ENCODE data around the gene B4GALT6. TPM values are rescaled to one million over a fixed set of nuclear protein-coding genes. Genes with fewer than 3 reads are reported as not detected.

The B4GALT6 gene
- total RNA-seq, 3 donors from 2014 or later (not counting 1 experiment from before 2014, with no cell fraction given): 18.6 to 33.0 (median 20.6) TPM

GRCh38 chr18:31581498-31582197 lies 102.7 kb downstream of the B4GALT6 start:
- Histone ChIP-seq H3K27ac (ENCODE audit: low read length) (no peak overlapping the region), H3K4me3 (ENCODE audit: low read length) (no peak overlapping the region), H3K27me3 (ENCODE audit: control insufficient read depth, insufficient read depth, low read length) (no peaks in the 10 kb centered on the region), H3K4me1 (ENCODE audit: control insufficient read depth, insufficient read depth, low read length) (no peaks in the 10 kb centered on the region), H3K36me3 (ENCODE audit: control insufficient read depth, insufficient read depth, low read length) (no peaks in the 10 kb centered on the region), H3K9me3 (ENCODE audit: control insufficient read depth, insufficient read depth, low read length) (no peaks in the 10 kb centered on the region)
- no peaks in the 10 kb centered on the region for H3K27me3 Mint-ChIP-seq (ENCODE audit: low read depth in 2 of 2)
- no peaks in the 10 kb centered on the region for H3K36me3 Mint-ChIP-seq
- H3K4me1 Mint-ChIP-seq: no peaks in the 10 kb centered on the region
- H3K4me3 Mint-ChIP-seq: no peak overlapping the region
- no peak overlapping the region for H3K27ac Mint-ChIP-seq
- TF ChIP-seq, protein P1, sequence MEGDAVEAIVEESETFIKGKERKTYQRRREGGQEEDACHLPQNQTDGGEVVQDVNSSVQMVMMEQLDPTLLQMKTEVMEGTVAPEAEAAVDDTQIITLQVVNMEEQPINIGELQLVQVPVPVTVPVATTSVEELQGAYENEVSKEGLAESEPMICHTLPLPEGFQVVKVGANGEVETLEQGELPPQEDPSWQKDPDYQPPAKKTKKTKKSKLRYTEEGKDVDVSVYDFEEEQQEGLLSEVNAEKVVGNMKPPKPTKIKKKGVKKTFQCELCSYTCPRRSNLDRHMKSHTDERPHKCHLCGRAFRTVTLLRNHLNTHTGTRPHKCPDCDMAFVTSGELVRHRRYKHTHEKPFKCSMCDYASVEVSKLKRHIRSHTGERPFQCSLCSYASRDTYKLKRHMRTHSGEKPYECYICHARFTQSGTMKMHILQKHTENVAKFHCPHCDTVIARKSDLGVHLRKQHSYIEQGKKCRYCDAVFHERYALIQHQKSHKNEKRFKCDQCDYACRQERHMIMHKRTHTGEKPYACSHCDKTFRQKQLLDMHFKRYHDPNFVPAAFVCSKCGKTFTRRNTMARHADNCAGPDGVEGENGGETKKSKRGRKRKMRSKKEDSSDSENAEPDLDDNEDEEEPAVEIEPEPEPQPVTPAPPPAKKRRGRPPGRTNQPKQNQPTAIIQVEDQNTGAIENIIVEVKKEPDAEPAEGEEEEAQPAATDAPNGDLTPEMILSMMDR (IDR thresholded peaks at IDR 0.05): no peak
- WGBS (ENCODE audit: insufficient coverage): 48% methylated on average over 4 of the region's 4 CpGs
- H3K9me3 Mint-ChIP-seq: no peaks in the 10 kb centered on the region
- ATAC-seq: no peak
- intact Hi-C loops (cut with micrococcal nuclease): no loop called here
- DNase-seq: no peak

DNA sequence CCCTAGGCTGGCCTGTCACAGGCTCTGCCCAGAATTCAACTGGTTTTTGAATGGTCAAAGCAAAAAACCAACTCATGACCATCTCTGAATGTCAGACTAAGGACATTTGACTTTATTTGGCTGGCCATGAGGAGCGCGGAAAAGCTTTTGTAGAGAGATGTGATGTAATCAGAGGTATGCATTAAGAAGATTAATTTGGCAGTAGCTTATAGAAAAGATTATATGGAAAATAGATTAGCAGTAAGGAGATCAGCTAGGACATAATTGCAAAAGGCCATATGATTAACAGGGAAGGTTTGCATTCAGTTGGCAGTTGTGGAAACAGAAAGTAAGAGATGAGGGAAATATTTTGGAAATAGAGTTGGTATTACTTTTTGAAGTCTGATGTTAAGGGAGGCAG lies 105.0 kb downstream of the B4GALT6 start:
- no peaks in the 10 kb centered on the region for H3K27me3 ChIP-seq (ENCODE audit: control insufficient read depth, insufficient read depth, low read length)
- Mint-ChIP-seq H3K27me3 (ENCODE audit: low read depth in 2 of 2) (no peaks in the 10 kb centered on the region), H3K36me3 (no peaks in the 10 kb centered on the region), H3K27ac (no peak overlapping the region), H3K4me1 (no peaks in the 10 kb centered on the region), H3K4me3 (no peak overlapping the region), H3K9me3 (no peaks in the 10 kb centered on the region)
- H3K36me3 ChIP-seq (ENCODE audit: control insufficient read depth, insufficient read depth, low read length): no peaks in the 10 kb centered on the region
- DNase-seq (no peak), ATAC-seq (no peak)
- H3K4me3 ChIP-seq (ENCODE audit: low read length): no peak overlapping the region
- H3K4me1 ChIP-seq (ENCODE audit: control insufficient read depth, insufficient read depth, low read length): no peaks in the 10 kb centered on the region
- intact Hi-C loops (cut with micrococcal nuclease): no loop called here
- TF ChIP-seq, protein P1 (IDR thresholded peaks at IDR 0.05): no peak
- 100% methylated on average over 2 of the region's 2 CpGs for WGBS (ENCODE audit: insufficient coverage)
- no peak overlapping the region for H3K27ac ChIP-seq (ENCODE audit: low read length)
- no peaks in the 10 kb centered on the region for H3K9me3 ChIP-seq (ENCODE audit: control insufficient read depth, insufficient read depth, low read length)

DNA sequence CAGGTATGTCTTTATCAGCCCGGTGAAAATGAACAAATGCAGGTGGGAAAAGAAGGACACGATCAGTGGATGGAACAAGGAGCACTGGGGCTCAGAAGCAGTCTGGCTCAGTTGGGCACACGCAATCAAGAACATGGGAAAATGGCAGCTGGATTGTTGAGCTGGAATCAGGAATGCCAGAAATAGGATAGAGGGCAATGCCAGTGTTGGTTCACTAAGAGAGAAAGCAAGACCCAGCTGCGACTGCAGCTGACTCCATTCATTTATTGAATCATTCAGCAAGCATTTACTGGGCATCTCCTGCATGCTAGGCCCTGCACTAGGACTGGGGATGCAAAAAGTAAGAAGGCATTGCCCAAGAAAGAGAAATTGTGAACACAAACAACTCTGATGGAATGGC lies 106.3 kb downstream of the B4GALT6 start:
- no peaks in the 10 kb centered on the region for H3K27me3 ChIP-seq (ENCODE audit: control insufficient read depth, insufficient read depth, low read length)
- TF ChIP-seq, protein P1 (IDR thresholded peaks at IDR 0.05): no peak
- WGBS (ENCODE audit: insufficient coverage): 93% methylated on average over 4 of the region's 4 CpGs
- H3K27ac ChIP-seq (ENCODE audit: low read length): no peak overlapping the region
- ATAC-seq (no peak), DNase-seq (no peak)
- Mint-ChIP-seq H3K36me3 (no peaks in the 10 kb centered on the region), H3K4me1 (no peaks in the 10 kb centered on the region), H3K27ac (no peak overlapping the region), H3K27me3 (ENCODE audit: low read depth in 2 of 2) (peaks cover 0 to under 1% of the 10 kb centered on the region in 2 donors), H3K4me3 (no peak overlapping the region), H3K9me3 (no peaks in the 10 kb centered on the region)
- intact Hi-C loops (cut with micrococcal nuclease): no loop called here
- no peaks in the 10 kb centered on the region for H3K4me1 ChIP-seq (ENCODE audit: control insufficient read depth, insufficient read depth, low read length)
- H3K36me3 ChIP-seq (ENCODE audit: control insufficient read depth, insufficient read depth, low read length): no peaks in the 10 kb centered on the region
- no peaks in the 10 kb centered on the region for H3K9me3 ChIP-seq (ENCODE audit: control insufficient read depth, insufficient read depth, low read length)
- no peak overlapping the region for H3K4me3 ChIP-seq (ENCODE audit: low read length)

- ATAC-seq (no peak), DNase-seq (no peak)
- Histone ChIP-seq H3K4me3 (ENCODE audit: low read length) (no peak overlapping the region), H3K27me3 (ENCODE audit: control insufficient read depth, insufficient read depth, low read length) (no peaks in the 10 kb centered on the region), H3K9me3 (ENCODE audit: control insufficient read depth, insufficient read depth, low read length) (no peaks in the 10 kb centered on the region), H3K4me1 (ENCODE audit: control insufficient read depth, insufficient read depth, low read length) (no peaks in the 10 kb centered on the region), H3K36me3 (ENCODE audit: control insufficient read depth, insufficient read depth, low read length) (no peaks in the 10 kb centered on the region), H3K27ac (ENCODE audit: low read length) (no peak overlapping the region)
- 38% methylated on average over 1 of the region's 1 CpG for WGBS (ENCODE audit: insufficient coverage)
- Mint-ChIP-seq H3K27ac (no peak overlapping the region), H3K9me3 (no peaks in the 10 kb centered on the region), H3K27me3 (ENCODE audit: low read depth in 2 of 2) (peaks cover 0 to 4% of the 10 kb centered on the region in 2 donors), H3K4me3 (no peak overlapping the region), H3K4me1 (no peaks in the 10 kb centered on the region), H3K36me3 (no peaks in the 10 kb centered on the region)
- TF ChIP-seq, protein P1 (IDR thresholded peaks at IDR 0.05): no peak
- intact Hi-C loops (cut with micrococcal nuclease): no loop called here
Observed at GRCh38 chr18:31577195-31577594, 107.2 kb downstream of the B4GALT6 start.
